DMS53 (cell line): ENCODE results near the gene ZNF503.
A peak's percentile ranks its signal among the peaks of the same experiment; 100 is the strongest.

Experiments used
- DNase-seq: peaks from one replicate; lab custom pipeline; 2025; lab: John Stamatoyannopoulos, UW

Gene ZNF503

DNA sequence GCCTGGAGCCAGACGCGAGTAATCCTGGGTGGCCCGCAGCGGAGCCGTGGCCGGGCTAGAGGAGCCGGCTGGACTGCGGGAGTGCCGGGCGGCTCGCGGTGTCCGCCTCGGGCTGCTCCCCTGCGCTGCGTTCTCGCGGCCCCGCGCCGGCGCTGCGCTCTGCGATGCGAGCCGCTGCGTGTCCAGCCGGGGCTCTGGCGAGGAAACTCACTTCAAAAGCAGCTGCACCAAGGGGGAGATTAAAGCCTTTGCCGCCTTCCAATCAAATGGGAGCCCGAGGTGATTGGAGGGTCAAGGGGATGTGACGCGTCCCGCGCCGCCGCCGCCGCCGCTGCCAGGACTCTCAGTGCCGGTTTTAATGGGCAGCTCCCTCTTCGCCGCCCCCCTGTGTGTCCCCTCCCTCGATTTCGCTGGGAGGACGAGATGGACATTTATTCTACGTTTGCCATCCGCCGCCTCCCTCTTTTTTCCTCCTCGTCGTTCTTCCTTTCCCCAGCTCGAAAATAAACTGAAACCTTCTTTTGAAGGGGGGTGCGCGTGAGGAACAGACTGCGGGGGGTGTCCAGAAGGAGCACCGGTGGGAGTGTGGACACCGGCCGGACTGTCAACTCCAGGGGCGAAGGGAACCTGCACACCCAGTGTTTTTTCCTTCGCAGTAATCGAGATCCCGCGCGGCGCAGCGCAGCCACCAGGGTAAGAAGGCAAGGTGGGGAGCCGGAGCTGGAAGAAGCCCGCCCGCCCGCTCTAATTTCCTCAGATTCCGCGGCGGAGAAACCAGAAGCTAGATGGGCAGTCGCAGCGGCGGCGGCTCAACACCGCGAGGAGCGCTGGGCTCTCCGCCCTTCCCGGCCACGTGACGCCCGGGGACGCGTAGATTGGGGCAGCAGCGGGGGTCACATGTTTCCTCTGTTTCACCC lies at the start of gene ZNF503:
Gene ZNF503, minus strand, starts transcription at position 196 of the 917 bp plus-strand sequence. CDS start 345 bp downstream, outside the sequence.
- peak; percentile 99 for DNase-seq

- no peak for DNase-seq
Observed at GRCh38 chr10:75450644-75451640, 49.4 kb upstream of the ZNF503 start.

GRCh38 chr10:75450075-75450445 lies 48.5 kb upstream of the ZNF503 start:
- no peak for DNase-seq

GRCh38 chr10:75449382-75450074 lies 48.0 kb upstream of the ZNF503 start:
- no peak for DNase-seq

DNA sequence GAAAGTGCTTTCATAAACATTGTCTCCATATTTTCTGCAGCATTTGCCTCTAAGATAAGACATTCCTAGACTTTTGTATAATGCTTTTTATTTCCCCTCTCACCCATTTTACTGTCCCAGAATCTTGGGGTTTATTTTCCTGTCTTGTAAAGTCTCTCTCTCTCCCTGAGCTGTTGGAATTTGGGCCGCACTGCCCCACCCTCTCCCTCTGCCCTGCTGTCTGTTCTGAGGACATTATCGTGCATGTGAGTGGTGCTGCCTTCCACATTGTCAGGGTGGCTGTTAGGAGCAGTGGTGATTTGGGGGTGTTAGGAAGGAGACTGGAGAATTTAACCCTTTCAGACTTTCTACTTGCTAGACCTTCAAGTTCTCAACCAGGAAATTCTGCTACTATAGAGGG lies 46.6 kb upstream of the ZNF503 start:
- no peak for DNase-seq

DNA sequence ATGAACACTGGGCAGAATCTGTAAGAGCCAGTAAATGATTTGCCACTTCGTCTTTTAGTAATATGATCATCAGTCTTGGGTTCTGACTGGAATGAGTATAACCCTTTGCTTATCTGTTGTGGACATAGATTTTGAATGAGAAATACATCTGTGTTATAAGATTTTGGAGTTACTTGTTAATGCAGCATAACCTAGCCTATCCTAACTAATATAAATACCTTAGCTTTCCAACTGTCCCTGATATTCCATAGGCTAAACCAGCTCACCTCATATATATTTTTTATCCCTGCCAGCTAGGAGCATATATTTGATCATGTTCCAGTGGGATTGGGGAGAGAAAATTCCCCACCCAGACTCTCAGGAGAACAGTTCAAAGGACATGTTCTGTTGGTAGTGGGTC lies 44.9 kb upstream of the ZNF503 start:
- DNase-seq = no peak

- DNase-seq = no peak
Observed at GRCh38 chr10:75444781-75445386, 43.3 kb upstream of the ZNF503 start.

DNA sequence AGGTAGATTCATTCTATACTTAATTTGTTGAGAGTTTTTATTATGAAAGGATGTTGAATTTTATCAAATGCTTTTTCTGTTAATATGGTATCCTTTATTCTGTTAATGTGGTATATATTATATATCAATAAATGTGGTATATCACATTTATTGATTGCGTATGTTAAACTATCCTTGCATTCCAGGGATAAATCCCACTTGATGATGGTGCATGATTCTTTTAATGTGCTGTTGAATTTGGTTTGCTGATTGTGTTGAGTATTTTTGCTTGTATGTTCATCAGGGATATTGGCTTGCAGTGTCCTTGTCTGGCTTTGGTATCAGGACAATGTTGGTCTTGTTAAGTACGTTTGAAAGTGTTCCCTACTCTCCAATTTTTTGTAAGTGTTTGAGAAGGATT lies 41.8 kb upstream of the ZNF503 start:
- DNase-seq = no peak

DNA sequence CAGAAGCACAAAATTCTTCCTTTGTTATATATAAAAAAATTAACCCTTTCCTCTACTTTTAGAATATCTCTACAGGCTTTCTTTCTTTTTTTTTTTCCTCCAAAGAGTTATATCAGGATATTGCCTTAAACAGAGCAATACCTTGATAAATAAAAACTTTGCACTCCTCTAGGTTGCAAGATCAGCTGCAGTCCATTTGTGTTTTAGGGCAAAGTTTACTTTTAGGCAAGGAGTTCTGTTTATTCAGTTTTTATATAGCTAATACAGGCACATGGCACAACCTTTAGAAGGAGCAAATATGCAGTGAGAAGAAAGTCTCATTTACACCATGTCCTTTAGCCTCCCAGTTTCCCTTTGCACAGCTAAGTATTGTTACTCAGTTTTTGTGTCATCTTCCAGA lies 40.1 kb upstream of the ZNF503 start:
- no peak for DNase-seq

DNA sequence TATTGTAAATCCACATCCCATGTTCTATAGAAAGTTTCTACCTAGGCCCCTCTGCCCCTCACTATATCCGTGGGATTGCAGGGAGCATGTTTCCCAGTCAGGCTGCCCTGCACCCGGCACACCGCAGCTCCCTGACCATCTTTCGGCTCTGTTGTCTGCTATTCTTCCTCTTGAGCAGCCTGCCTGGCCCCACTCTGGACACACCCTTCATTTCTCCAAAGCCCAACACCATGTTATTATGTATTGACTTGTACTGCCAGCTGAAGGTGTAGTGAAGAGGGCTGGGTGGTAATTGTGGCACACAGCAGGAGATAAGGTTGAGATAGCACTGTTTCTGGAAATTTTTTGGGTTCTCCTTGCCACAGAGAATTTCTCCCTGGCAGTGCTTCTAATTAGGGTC lies 39.6 kb upstream of the ZNF503 start:
- no peak for DNase-seq

- DNase-seq = no peak
Observed at GRCh38 chr10:75440271-75440793, 38.8 kb upstream of the ZNF503 start.

- no peak for DNase-seq
Observed at GRCh38 chr10:75439811-75440210, 38.2 kb upstream of the ZNF503 start.

GRCh38 chr10:75438275-75438674 lies 36.7 kb upstream of the ZNF503 start:
- no peak for DNase-seq

DNA sequence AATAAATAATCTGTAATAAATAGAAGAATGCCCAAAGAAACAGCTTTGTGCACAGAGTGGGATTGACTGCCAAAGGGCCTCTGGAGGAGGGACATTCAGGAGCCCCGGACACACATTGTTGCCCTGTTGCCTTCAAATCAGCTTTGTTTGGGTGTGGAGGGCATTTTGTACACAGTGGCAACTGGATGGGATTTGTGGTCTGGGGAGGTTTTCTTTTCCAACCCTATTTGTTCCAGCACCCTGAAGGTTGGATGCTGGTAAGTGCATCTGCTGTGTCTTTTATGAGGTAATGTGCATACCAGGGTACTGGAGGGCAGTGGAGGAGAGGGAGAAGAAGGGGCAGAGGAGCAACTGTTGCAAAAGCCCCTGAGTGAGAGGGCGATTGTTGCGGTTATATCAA lies 36.1 kb upstream of the ZNF503 start:
- no peak for DNase-seq

GRCh38 chr10:75436896-75437295 lies 35.3 kb upstream of the ZNF503 start:
- no peak for DNase-seq

DNA sequence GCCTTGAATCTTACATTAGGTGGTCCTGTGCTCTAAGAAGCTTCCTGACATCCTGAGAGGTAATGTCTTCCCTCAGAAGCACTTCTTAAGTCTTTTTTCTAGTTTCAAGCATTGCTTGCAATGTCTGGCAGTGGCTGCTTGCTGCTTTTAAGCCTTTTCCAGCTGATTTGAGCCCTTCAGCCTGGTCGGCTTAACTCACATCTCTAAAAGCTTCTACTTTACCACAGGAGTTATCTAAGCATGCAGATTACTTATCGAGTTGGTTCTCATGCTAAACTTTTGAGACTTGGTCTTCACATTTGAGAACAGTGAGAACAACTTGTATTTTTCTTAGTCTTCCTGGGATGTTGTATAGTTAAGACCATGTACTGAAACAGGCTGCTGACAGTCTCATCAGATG lies 33.7 kb upstream of the ZNF503 start:
- DNase-seq = no peak

GRCh38 chr10:75434291-75434690 lies 32.7 kb upstream of the ZNF503 start:
- DNase-seq = no peak

GRCh38 chr10:75433216-75433615 lies 31.7 kb upstream of the ZNF503 start:
- DNase-seq = no peak

- no peak for DNase-seq
Observed at GRCh38 chr10:75432763-75433162, 31.2 kb upstream of the ZNF503 start.

DNA sequence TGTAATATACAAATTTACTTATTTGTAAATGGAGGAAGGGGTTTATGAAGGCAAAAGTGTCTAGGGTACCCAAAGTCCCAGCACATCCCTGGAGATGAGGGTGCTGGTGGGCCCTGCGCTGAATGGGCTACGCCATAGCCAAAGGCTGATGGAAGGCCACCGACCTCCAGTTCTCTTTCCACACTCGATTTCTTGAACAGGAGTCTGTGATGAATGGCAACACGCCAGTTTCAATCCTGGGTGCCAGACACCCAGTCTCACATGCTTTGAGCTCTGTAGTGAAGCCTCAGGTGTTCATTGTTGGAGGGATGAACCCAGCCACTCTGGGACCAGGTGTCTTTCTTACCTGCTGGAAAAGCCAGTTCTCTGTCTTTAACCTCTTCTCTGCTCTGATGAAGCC lies 30.6 kb upstream of the ZNF503 start:
- peak; percentile 60 for DNase-seq
